Fibroblast of lung (primary cell): Measurements from ENCODE around the gene JAG2. TPM values are rescaled to one million over a fixed set of nuclear protein-coding genes. Genes with fewer than 3 reads are reported as not detected.
A peak's percentile ranks its signal among the peaks of the same experiment; 100 is the strongest.

Source experiments
- DNase-seq, 2 donors: peaks; one replicate each; pipeline versions ENCODE4 v3.0.0 to v3.0.0-alpha.2; 2010; ENCODE audit warnings: low read depth in 2 of 2
- H2AFZ ChIP-seq: 2 replicates; pipeline ENCODE4 v1.5.1; 2012; ENCODE audit warnings: low read length, control low read depth, inconsistent platforms
- H3K27ac ChIP-seq: 2 replicates; pipeline ENCODE4 v1.5.1; 2011; ENCODE audit warnings: low read length, control low read depth; ENCODE audit not compliant: insufficient read depth
- H3K27me3 ChIP-seq: 2 replicates; pipeline ENCODE4 v1.5.1; 2011; ENCODE audit warnings: mild to moderate bottlenecking, low read length; ENCODE audit not compliant: control insufficient read depth, insufficient read depth
- H3K36me3 ChIP-seq: 2 replicates; pipeline ENCODE4 v1.5.1; 2011; ENCODE audit warnings: low read length; ENCODE audit not compliant: control insufficient read depth, insufficient read depth
- H3K4me1 ChIP-seq: 2 replicates; pipeline ENCODE4 v1.5.1; 2011; ENCODE audit warnings: low read length; ENCODE audit not compliant: control insufficient read depth, insufficient read depth; ENCODE audit errors: extremely low read depth
- H3K4me2 ChIP-seq: 2 replicates; pipeline ENCODE4 v1.5.1; 2011; ENCODE audit warnings: low read length, control low read depth; ENCODE audit not compliant: insufficient read depth; ENCODE audit errors: extremely low read depth
- H3K4me3 ChIP-seq, 4 experiments: fragments of 200-600 bp in 1 of 4; sonication (generic) in 1 of 4; replicated peaks in 1 of 4; 2 replicates each; pipeline ENCODE4 v1.5.1; 2011 to 2016; ENCODE audit warnings: low read length in 4 of 4, low read depth in 3 of 4, mild to moderate bottlenecking in 3 of 4, control low read depth in 2 of 4, inconsistent platforms in 1 of 4, mixed read lengths in 1 of 4; ENCODE audit not compliant: insufficient read depth in 1 of 4; ENCODE audit errors: control extremely low read depth in 1 of 4
- H3K79me2 ChIP-seq: 2 replicates; pipeline ENCODE4 v1.5.1; 2012; ENCODE audit warnings: mild to moderate bottlenecking, low read length, inconsistent platforms; ENCODE audit not compliant: control insufficient read depth, insufficient read depth
- H3K9ac ChIP-seq: 2 replicates; pipeline ENCODE4 v1.5.1; 2011; ENCODE audit warnings: mild to moderate bottlenecking, low read length, control low read depth; ENCODE audit not compliant: insufficient read depth
- H3K9me3 ChIP-seq: 2 replicates; pipeline ENCODE4 v1.5.1; 2012; ENCODE audit warnings: low read depth, low read length; ENCODE audit not compliant: control insufficient read depth, insufficient read depth
- H4K20me1 ChIP-seq: 2 replicates; pipeline ENCODE4 v1.5.1; 2011; ENCODE audit warnings: low read length; ENCODE audit not compliant: control insufficient read depth, insufficient read depth; ENCODE audit errors: extremely low read depth
- CTCF ChIP-seq, 2 donors: IDR thresholded peaks in 1 of 2; conservative IDR thresholded peaks in 1 of 2; 1 replicate in 1 of 2; 2 replicates in 1 of 2; pipeline ENCODE4 v1.5.1; 2011 to 2012; ENCODE audit warnings: low read length in 2 of 2, control low read depth in 1 of 2, inconsistent platforms in 1 of 2, low read depth in 1 of 2, mild to moderate bottlenecking in 1 of 2
- EZH2 ChIP-seq: IDR thresholded peaks from 2 replicates; pipeline ENCODE4 v1.5.1; 2012; ENCODE audit warnings: low read length, control low read depth, mild to moderate bottlenecking; ENCODE audit errors: missing control alignments
- polyA plus RNA-seq, 2 donors: library from polyadenylated mRNA; depleted of rRNA in 1 of 2; stranded (reverse) in 1 of 2; unstranded in 1 of 2; fragments of >200 nt; gene quantifications; 2 replicates each; pipeline ENCODE4 v1.2.1, GENCODE V29; 2011 to 2012; ENCODE audit warnings: missing spikeins in 1 of 2
- total RNA-seq: library from RNA; depleted of rRNA; stranded (reverse); fragments of >200 nt; gene quantifications from 2 replicates; pipeline ENCODE4 v1.2.1, GENCODE V29; 2014

JAG2 gene
- total and polyA plus RNA-seq, 2 donors (not counting 1 experiment from before 2014, with no cell fraction given), result 0.51 to 1.8 TPM

- TF ChIP-seq CTCF (conservative IDR thresholded peaks at IDR 0.05 in 1 of 2, IDR thresholded peaks at IDR 0.05 in 1 of 2; ENCODE audit: low read depth in 1 of 2, low read length in 2 of 2) (no peak), EZH2 (peak; percentile 36)
- H3K4me2 ChIP-seq, result no peak overlapping the region
- no peak overlapping the region for H2AFZ ChIP-seq
- DNase-seq, result peak; percentile 17 to 25
- H3K4me3 ChIP-seq, result no peak overlapping the region
- H3K79me2 ChIP-seq, result no peaks in the 10 kb centered on the region
- no peak overlapping the region for H3K9ac ChIP-seq
- no peaks in the 10 kb centered on the region for H4K20me1 ChIP-seq
- H3K4me1 ChIP-seq, result no peaks in the 10 kb centered on the region
- H3K36me3 ChIP-seq, result no peaks in the 10 kb centered on the region
- H3K27ac ChIP-seq, result no peak overlapping the region
- H3K27me3 ChIP-seq, result peaks cover 14% of the 10 kb centered on the region
- H3K9me3 ChIP-seq, result no peaks in the 10 kb centered on the region
Measured at GRCh38 chr14:105197211-105197641, 28.6 kb upstream of the JAG2 start.

- TF ChIP-seq EZH2, result peak; percentile 79
- no peak for TF ChIP-seq CTCF (conservative IDR thresholded peaks at IDR 0.05 in 1 of 2, IDR thresholded peaks at IDR 0.05 in 1 of 2; ENCODE audit: low read depth in 1 of 2, low read length in 2 of 2)
- H3K79me2 ChIP-seq, result no peaks in the 10 kb centered on the region
- peaks cover 14% of the 10 kb centered on the region for H3K27me3 ChIP-seq
- no peak overlapping the region for H3K9ac ChIP-seq
- no peak overlapping the region for H3K27ac ChIP-seq
- no peak overlapping the region for H3K4me3 ChIP-seq
- H3K4me1 ChIP-seq, result no peaks in the 10 kb centered on the region
- H3K36me3 ChIP-seq, result no peaks in the 10 kb centered on the region
- no peak for DNase-seq
- H3K4me2 ChIP-seq, result no peak overlapping the region
- no peak overlapping the region for H2AFZ ChIP-seq
- H3K9me3 ChIP-seq, result no peaks in the 10 kb centered on the region
- H4K20me1 ChIP-seq, result no peaks in the 10 kb centered on the region
Measured at GRCh38 chr14:105196265-105196960, 27.8 kb upstream of the JAG2 start.

GRCh38 chr14:105195522-105196264 is 27.1 kb upstream of the JAG2 start:
- H3K36me3 ChIP-seq, result no peaks in the 10 kb centered on the region
- no peaks in the 10 kb centered on the region for H3K9me3 ChIP-seq
- no peak for DNase-seq
- peaks cover 14% of the 10 kb centered on the region for H3K27me3 ChIP-seq
- H4K20me1 ChIP-seq, result no peaks in the 10 kb centered on the region
- H3K9ac ChIP-seq, result no peak overlapping the region
- no peak overlapping the region for H3K4me2 ChIP-seq
- TF ChIP-seq CTCF (conservative IDR thresholded peaks at IDR 0.05 in 1 of 2, IDR thresholded peaks at IDR 0.05 in 1 of 2; ENCODE audit: low read depth in 1 of 2, low read length in 2 of 2), result no peak
- TF ChIP-seq EZH2, result no peak
- H3K79me2 ChIP-seq, result no peaks in the 10 kb centered on the region
- no peak overlapping the region for H3K27ac ChIP-seq
- H3K4me1 ChIP-seq, result no peaks in the 10 kb centered on the region
- no peak overlapping the region for H3K4me3 ChIP-seq
- H2AFZ ChIP-seq, result no peak overlapping the region
